ENCODE results near the gene TRMT10A. TPM values are rescaled to one million over a fixed set of nuclear protein-coding genes. Genes with fewer than 3 reads are reported as not detected.

TRMT10A gene
- total RNA-seq, 1 experiment from 2014 or later = 4.6 TPM

DNA sequence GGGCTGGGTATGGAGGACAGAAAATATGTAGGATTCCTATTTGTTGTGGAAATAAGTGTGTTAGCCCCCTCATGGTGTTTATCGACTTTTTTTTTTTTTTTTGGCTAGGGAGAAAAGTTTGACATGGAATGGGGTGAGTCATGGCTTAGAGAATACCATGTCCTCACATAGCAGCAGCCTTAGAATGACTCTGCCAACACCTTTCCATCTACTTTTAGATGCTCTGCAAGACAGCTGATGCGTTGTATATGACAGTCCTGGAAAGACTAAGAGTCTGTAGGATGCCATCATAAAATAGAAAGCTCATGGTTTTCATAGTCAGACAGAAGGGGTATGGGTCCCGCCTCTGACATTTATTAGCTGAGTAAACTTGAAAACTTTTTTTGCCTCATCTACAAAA is 48.4 kb upstream of the TRMT10A start:
- TF ChIP-seq, protein P1, sequence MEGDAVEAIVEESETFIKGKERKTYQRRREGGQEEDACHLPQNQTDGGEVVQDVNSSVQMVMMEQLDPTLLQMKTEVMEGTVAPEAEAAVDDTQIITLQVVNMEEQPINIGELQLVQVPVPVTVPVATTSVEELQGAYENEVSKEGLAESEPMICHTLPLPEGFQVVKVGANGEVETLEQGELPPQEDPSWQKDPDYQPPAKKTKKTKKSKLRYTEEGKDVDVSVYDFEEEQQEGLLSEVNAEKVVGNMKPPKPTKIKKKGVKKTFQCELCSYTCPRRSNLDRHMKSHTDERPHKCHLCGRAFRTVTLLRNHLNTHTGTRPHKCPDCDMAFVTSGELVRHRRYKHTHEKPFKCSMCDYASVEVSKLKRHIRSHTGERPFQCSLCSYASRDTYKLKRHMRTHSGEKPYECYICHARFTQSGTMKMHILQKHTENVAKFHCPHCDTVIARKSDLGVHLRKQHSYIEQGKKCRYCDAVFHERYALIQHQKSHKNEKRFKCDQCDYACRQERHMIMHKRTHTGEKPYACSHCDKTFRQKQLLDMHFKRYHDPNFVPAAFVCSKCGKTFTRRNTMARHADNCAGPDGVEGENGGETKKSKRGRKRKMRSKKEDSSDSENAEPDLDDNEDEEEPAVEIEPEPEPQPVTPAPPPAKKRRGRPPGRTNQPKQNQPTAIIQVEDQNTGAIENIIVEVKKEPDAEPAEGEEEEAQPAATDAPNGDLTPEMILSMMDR (conservative IDR thresholded peaks at IDR 0.05) = no peak
- Histone ChIP-seq H2BK15ac (ENCODE audit: low read depth, low read length) (no peak overlapping the region), H4K8ac (replicated peaks; ENCODE audit: insufficient read length, low read depth, low read length) (no peak overlapping the region), H2BK5ac (ENCODE audit: insufficient read length, low read length) (no peak overlapping the region), H3K4me1 (ENCODE audit: insufficient read depth, low read length) (no peaks in the 10 kb centered on the region), H2BK12ac (ENCODE audit: insufficient read length, low read depth, low read length) (no peak overlapping the region), H3K79me2 (ENCODE audit: insufficient read depth, low read length) (no peaks in the 10 kb centered on the region), H3K27ac (ENCODE audit: insufficient read length, low read depth, low read length) (no peak overlapping the region), H2BK20ac (ENCODE audit: low read depth, low read length, poor library complexity, severe bottlenecking) (no peak overlapping the region), H3K4me2 (ENCODE audit: insufficient read depth, insufficient read length, low read length) (no peak overlapping the region), H3K79me1 (ENCODE audit: insufficient read depth, low read depth, low read length, poor library complexity, severe bottlenecking) (no peaks in the 10 kb centered on the region), H3K23ac (ENCODE audit: insufficient read length, low read depth, low read length) (no peak overlapping the region), H4K20me1 (ENCODE audit: control insufficient read depth, insufficient read depth, insufficient read length) (no peaks in the 10 kb centered on the region), H3K4ac (ENCODE audit: low read depth, low read length) (no peak overlapping the region), H4K91ac (ENCODE audit: insufficient read length, low read depth, low read length) (no peak overlapping the region), H3K23me2 (ENCODE audit: insufficient read length, low read depth, low read length, poor library complexity, severe bottlenecking) (no peaks in the 10 kb centered on the region), H3K14ac (ENCODE audit: insufficient read depth, low read length) (no peak overlapping the region), H3K18ac (ENCODE audit: insufficient read length, low read depth, low read length) (no peak overlapping the region), H2BK120ac (ENCODE audit: low read depth, low read length, poor library complexity, severe bottlenecking) (no peak overlapping the region), H3K56ac (ENCODE audit: insufficient read length, low read depth, low read length) (no peak overlapping the region), H3K9me3 (ENCODE audit: control insufficient read depth, low read depth, low read length) (no peaks in the 10 kb centered on the region), H3T11ph (ENCODE audit: low read length) (no peak overlapping the region), H3K27me3 (ENCODE audit: insufficient read depth, low read length) (no peaks in the 10 kb centered on the region), H3K9ac (ENCODE audit: extremely low read depth, insufficient read length, low read length) (no peak overlapping the region), H4K5ac (ENCODE audit: insufficient read length, low read depth, low read length) (no peak overlapping the region), H2AK5ac (ENCODE audit: insufficient read length, low read length) (no peak overlapping the region), H2AFZ (ENCODE audit: low read length) (no peak overlapping the region)
- no peak for DNase-seq
- no CpG with 5 or more reads among the region's 3 CpGs for WGBS (ENCODE audit: extremely low coverage, insufficient read length, low lambda C conversion rate)
- Mint-ChIP-seq H3K4me3 (no peak overlapping the region), H3K27me3 (ENCODE audit: low read depth) (no peaks in the 10 kb centered on the region), H3K4me1 (peaks cover 0 to 2% of the 10 kb centered on the region in 2 experiments; a peak in 1 of 4 replicates), H3K36me3 (ENCODE audit: insufficient read depth in 1 of 3, low read depth in 3 of 3) (no peaks in the 10 kb centered on the region), H3K27ac (no peak overlapping the region), H3K9me3 (no peaks in the 10 kb centered on the region)

Measured in H9 (cell line).